K562 (cell line): ENCODE results near the gene SCGB3A2. TPM values are rescaled to one million over a fixed set of nuclear protein-coding genes. Genes with fewer than 3 reads are reported as not detected.

Source experiments
- FOXA3 ChIP-seq, 2 experiments: fragments of 450-650 bp in 1 of 2; sonication (generic) in 1 of 2; formaldehyde crosslinking; IDR thresholded peaks in 1 of 2; conservative IDR thresholded peaks in 1 of 2; 2 replicates each; pipeline versions ENCODE4 v1.4.0 to v1.8.0; 2020 to 2022; ENCODE audit warnings: mild to moderate bottlenecking in 2 of 2, missing genetic modification reagents in 1 of 2
- HDAC8 ChIP-seq: fragments of 450-650 bp; IDR thresholded peaks from 2 replicates; pipeline ENCODE4 v1.6.1; 2016; ENCODE audit warnings: mild to moderate bottlenecking, missing genetic modification characterization, moderate library complexity, missing compliant biosample characterization
- KDM5B ChIP-seq: fragments of 200-600 bp; sonication (generic); IDR thresholded peaks from 2 replicates; pipeline ENCODE4 v1.6.1; 2012; ENCODE audit warnings: low read depth, mild to moderate bottlenecking, moderate library complexity, low read length, control low read depth, inconsistent platforms; ENCODE audit not compliant: insufficient replicate concordance
- MTA2 ChIP-seq: fragments of 450-650 bp; IDR thresholded peaks from 2 replicates; pipeline ENCODE4 v1.6.1; 2016; ENCODE audit warnings: low read depth
- PHF8 ChIP-seq: fragments of 200-600 bp; sonication (generic); IDR thresholded peaks from 2 replicates; pipeline ENCODE4 v1.6.1; 2012; ENCODE audit warnings: mixed run types, mild to moderate bottlenecking, inconsistent platforms, low read length, moderate library complexity, borderline replicate concordance
- PRMT5 ChIP-seq: sonication (generic); formaldehyde crosslinking; IDR thresholded peaks from 2 replicates; pipeline ENCODE4 v1.5.0; 2020; ENCODE audit warnings: missing genetic modification reagents
- SMARCA4 ChIP-seq: fragments of 450-650 bp; IDR thresholded peaks from 2 replicates; pipeline ENCODE4 v1.6.1; 2016
- ZNF586 ChIP-seq: fragments of 450-650 bp; formaldehyde crosslinking; conservative IDR thresholded peaks from 2 replicates; pipeline ENCODE4 v1.4.0; 2020; ENCODE audit warnings: mild to moderate bottlenecking, moderate library complexity
- polyA plus RNA-seq, 8 experiments: library from polyadenylated mRNA; depleted of rRNA in 4 of 8; stranded (reverse) in 5 of 8; unstranded in 3 of 8; fragments of >200 nt; fragmentation: Nextera tagmentation in 2 of 8; fragmentation: Illumina TruSeq in 1 of 8; extraction: Ambion mirVana in 2 of 8; extraction: Trizol in 1 of 8; gene quantifications; 2 replicates each; pipeline versions ENCODE4 v1.2.1 to v1.2.3, GENCODE V29; 2011 to 2014; ENCODE audit warnings: inconsistent platforms in 1 of 8, missing spikeins in 1 of 8
- total RNA-seq, 7 experiments: library from RNA; depleted of rRNA in 6 of 7; stranded (reverse); fragments of >200 nt in 6 of 7; fragmentation: Illumina TruSeq in 2 of 7; extraction: Trizol in 2 of 7; gene quantifications; 2 replicates each; pipeline versions ENCODE4 v1.2.1 to v1.2.3, GENCODE V29; 2011 to 2021; ENCODE audit warnings: low replicate concordance in 1 of 7
- TF ChIP-seq, protein P1 (sequence below), 2 experiments: fragments of 450-650 bp; formaldehyde crosslinking in 1 of 2; IDR thresholded peaks; 2 replicates each; pipeline versions ENCODE4 v1.4.0 to v1.6.1; 2014 to 2020; ENCODE audit warnings: mild to moderate bottlenecking in 2 of 2, borderline replicate concordance in 1 of 2, low read depth in 1 of 2
- TF ChIP-seq, protein P2 (sequence below): fragments of 450-650 bp; IDR thresholded peaks from 2 replicates; pipeline ENCODE4 v1.7.0; 2016; ENCODE audit warnings: borderline replicate concordance

SCGB3A2 gene
- total and polyA plus RNA-seq, 9 of the 15 experiments (the other 6 are each of a cell fraction or from before 2014, with no cell fraction given): 0.35 TPM; not detected in 8

DNA sequence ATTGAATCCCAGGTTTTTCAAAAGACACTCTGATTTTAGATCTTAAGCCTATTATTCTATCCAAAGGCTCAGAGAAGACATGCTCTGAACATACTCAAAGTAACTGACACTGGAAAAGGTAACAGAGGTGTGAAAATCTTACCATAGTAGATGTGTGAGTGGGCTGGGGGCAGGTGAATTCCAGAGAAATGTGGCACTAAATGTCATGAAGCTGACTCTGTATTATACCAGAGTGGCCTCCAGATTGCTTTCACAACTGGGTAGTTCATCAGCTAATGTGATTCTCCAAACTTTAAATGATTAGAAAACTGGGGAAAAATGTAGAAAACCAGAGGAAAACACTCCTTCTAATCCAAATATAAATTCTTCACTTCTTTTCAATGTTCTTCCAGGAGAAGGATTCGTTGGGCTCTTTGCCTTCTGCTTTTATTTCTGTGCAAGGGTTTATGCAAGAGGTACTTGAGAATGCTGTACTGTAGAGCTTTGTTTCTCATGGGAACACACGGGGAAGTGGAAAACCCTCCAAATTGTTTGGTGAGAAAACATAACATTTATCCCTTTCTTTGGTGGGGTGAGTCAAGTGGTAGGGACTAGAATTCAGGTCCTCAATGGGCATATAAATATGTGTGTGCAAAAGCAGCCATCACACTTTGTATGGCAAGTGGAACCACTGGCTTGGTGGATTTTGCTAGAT lies at the start of gene SCGB3A2 (continued):
- TF ChIP-seq, protein P1, sequence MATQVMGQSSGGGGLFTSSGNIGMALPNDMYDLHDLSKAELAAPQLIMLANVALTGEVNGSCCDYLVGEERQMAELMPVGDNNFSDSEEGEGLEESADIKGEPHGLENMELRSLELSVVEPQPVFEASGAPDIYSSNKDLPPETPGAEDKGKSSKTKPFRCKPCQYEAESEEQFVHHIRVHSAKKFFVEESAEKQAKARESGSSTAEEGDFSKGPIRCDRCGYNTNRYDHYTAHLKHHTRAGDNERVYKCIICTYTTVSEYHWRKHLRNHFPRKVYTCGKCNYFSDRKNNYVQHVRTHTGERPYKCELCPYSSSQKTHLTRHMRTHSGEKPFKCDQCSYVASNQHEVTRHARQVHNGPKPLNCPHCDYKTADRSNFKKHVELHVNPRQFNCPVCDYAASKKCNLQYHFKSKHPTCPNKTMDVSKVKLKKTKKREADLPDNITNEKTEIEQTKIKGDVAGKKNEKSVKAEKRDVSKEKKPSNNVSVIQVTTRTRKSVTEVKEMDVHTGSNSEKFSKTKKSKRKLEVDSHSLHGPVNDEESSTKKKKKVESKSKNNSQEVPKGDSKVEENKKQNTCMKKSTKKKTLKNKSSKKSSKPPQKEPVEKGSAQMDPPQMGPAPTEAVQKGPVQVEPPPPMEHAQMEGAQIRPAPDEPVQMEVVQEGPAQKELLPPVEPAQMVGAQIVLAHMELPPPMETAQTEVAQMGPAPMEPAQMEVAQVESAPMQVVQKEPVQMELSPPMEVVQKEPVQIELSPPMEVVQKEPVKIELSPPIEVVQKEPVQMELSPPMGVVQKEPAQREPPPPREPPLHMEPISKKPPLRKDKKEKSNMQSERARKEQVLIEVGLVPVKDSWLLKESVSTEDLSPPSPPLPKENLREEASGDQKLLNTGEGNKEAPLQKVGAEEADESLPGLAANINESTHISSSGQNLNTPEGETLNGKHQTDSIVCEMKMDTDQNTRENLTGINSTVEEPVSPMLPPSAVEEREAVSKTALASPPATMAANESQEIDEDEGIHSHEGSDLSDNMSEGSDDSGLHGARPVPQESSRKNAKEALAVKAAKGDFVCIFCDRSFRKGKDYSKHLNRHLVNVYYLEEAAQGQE (IDR thresholded peaks at IDR 0.05; ENCODE audit: borderline replicate concordance): no peak
- TF ChIP-seq, protein P1 (CRISPR knock-in tag; IDR thresholded peaks at IDR 0.05; ENCODE audit: low read depth): no peak
- TF ChIP-seq MTA2 (no peak), KDM5B (no peak), PHF8 (no peak), PRMT5 (CRISPR knock-in tag) (no peak), HDAC8 (no peak), SMARCA4 (no peak), ZNF586 (no peak), FOXA3 (CRISPR knock-in tag; conservative IDR thresholded peaks at IDR 0.05 in 1 of 2, IDR thresholded peaks at IDR 0.05 in 1 of 2) (no peak)
- TF ChIP-seq, protein P2, sequence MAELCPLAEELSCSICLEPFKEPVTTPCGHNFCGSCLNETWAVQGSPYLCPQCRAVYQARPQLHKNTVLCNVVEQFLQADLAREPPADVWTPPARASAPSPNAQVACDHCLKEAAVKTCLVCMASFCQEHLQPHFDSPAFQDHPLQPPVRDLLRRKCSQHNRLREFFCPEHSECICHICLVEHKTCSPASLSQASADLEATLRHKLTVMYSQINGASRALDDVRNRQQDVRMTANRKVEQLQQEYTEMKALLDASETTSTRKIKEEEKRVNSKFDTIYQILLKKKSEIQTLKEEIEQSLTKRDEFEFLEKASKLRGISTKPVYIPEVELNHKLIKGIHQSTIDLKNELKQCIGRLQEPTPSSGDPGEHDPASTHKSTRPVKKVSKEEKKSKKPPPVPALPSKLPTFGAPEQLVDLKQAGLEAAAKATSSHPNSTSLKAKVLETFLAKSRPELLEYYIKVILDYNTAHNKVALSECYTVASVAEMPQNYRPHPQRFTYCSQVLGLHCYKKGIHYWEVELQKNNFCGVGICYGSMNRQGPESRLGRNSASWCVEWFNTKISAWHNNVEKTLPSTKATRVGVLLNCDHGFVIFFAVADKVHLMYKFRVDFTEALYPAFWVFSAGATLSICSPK: no peak
